EL (cell line): ENCODE results near the gene PLCL2.
A peak's percentile ranks its signal among the peaks of the same experiment; 100 is the strongest.

Experiments
- DNase-seq: peaks from one replicate; pipeline ENCODE4 v3.0.0-alpha.2; 2016

Gene PLCL2

GRCh38 chr3:17054301-17054981 is 169.7 kb downstream of the PLCL2 start:
- DNase-seq, result no peak

DNA sequence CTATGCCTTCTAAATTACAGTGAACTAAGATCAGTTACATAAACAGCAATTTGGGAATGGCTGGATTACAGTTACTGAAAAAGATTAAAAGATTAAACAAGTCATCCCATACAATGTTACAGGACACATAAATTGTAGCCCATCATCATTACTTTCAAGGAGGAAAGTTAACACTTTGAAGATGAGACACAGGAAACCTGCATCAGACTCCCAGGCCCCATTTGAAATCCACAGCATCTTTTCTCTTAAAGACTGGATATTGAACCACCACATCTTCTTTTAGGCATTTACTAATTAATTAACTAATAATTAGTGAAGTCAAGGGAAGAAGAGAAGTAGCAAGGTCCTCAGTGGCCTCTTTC is 170.2 kb downstream of the PLCL2 start:
- no peak for DNase-seq

GRCh38 chr3:17055374-17056276 is 170.9 kb downstream of the PLCL2 start:
- peak; percentile 42 for DNase-seq

DNA sequence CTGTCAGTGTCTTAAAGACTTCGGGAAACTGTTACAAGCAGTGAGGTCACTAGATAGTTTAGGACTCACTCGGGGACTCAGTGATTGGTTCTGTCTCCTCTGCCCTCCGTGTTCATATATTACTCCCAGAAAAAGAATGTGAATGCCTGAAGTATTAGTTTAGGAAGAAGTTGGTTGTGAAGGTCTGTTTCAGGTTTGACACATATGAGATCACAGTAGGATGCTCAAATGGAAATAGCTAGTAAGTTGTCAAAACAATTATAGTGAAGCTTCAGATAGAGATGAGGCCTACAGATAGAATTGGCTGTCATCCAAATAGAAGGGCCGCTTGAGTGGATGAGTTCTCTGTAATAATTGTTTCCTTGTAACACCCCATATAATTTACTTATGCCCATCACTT is 172.6 kb downstream of the PLCL2 start:
- DNase-seq, result peak; percentile 72

GRCh38 chr3:17059989-17060550 is 175.3 kb downstream of the PLCL2 start:
- no peak for DNase-seq

GRCh38 chr3:17061005-17061404 is 176.2 kb downstream of the PLCL2 start:
- no peak for DNase-seq

DNA sequence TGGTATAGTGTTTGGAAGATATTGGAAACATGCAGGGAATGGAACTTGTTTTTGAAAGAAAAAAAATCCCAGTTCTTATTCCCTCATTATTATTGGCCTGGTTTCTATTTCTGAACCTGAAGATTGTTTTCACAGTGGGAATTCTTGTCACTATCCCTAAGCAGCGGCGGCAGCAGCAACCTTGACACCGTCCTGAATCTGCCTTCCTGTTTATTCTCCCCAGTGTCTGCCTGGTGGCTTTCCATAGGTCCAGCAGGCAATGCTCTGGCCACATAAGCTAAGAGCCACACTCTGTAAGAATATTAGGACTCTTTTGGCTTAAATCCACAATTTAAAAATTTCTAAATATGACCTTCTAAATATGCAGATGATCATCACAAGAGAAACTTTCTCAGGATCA is 178.0 kb downstream of the PLCL2 start:
- DNase-seq, result no peak

DNA sequence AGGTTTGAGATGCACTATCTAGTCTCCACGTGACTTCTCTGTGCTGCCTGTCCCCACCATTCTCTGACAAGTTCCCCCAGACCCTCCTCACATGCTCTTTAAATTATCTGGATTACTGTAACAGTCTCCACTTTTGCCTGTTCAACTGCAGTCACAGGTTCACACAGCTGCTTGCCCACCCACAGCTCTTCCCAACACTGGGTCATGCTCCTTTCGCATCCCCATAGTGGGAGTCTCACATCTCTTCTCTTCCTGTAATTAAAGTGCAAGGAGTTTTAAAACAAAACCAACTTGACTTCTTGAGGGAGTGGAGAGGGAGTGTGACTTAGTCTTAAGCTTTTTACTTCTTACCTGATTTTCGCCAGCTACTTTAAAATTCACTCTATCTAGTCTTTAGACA is 178.8 kb downstream of the PLCL2 start:
- DNase-seq, result no peak

DNA sequence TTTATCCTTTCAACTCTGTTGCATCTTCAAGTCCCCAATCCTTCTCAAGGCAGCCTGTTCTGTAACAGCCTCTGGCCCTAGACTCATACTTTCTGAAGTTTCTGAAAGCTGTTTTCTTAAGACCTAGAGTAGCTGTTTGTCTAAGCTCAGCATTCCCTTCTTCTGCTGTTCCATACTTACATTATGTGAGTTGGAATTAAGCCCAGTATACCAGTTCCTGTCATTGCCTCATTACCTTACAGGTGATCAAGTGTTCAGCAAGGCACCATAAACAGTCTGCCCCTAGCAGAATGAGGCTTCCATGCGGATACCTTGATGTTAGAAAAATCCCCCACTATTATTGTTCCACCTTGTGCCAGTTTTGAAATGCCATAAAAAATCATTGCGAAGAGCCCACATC is 180.6 kb downstream of the PLCL2 start:
- DNase-seq, result no peak

DNA sequence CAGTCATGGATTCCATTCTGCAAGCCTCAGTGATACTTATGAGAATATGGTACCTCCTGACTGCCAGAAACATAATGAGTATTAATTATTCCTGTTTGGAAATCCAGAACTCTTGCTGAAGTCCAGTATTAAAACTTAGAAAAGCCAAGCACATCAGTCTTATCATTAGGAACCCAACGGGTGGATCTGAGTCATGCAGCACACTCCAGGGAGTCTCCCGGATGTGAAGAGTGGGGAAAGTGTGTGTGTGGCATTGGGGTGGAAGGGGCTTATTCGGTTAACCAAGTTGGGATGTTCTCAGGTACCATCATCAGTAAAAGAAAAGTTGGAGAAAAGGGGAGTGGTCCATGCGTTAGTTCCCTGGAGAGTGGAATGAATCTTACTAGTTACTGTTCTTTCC is 181.1 kb downstream of the PLCL2 start:
- DNase-seq, result no peak

DNA sequence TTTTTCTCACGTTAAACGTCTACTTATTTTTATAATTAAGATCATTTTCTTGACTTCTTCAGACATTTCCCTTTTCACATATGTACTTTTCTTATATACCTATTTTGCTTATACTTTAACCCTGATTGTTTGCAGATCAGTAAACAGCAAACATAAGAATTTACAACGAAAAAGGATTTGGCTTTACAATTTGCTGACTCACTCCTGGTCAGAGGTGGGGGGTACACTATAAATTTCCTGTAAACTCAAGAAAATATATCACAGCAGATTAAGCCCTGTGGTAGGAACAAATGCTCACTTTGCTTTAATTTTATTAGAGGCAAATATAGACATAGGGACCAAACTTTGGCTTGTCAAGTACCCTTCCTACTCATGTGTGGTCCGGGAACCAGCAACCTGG is 185.0 kb downstream of the PLCL2 start:
- DNase-seq, result no peak

DNA sequence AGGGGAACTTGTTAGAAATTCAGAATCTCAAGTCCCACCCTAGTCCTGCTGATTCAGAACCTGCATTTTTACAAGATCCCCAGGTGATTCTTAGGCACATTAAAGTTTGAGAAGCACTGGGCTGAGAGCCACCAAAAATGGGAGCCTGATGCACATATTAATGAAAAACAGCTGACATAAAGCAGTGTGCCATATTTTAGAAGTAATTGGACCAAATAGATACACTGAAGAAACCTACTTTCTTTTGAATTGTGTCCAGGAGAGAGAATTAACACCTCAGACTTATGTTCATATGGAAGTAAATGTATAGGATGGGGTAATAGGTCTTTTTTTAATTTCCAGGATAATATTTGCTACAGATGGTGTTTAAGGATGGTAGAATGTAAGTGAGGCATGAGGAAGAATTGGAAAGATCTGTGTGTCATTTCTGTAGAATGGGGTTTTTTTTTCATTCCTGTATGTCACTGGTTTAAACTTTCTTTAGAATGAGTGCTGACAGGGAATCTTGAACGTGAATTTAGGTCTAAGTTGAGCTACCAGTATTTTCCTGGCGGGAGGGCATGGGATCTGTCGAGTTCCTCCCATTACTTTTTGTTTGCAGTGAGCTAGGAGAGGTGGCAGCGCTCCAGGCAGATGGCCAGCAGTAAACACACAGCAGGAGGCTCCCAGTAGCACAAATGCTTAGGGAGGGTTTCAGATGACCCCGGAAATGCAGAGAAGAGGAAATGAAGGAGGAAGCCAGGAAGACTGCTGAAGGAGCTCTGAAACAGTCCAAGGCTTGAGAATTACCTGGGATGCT is 185.6 kb downstream of the PLCL2 start:
- peak; percentile 50 for DNase-seq

GRCh38 chr3:17074559-17074958 is 189.8 kb downstream of the PLCL2 start:
- DNase-seq, result no peak

- DNase-seq, result no peak
Measured at GRCh38 chr3:17075358-17075757, 190.6 kb downstream of the PLCL2 start.

- DNase-seq, result no peak
Measured at GRCh38 chr3:17075907-17076306, 191.2 kb downstream of the PLCL2 start.

DNA sequence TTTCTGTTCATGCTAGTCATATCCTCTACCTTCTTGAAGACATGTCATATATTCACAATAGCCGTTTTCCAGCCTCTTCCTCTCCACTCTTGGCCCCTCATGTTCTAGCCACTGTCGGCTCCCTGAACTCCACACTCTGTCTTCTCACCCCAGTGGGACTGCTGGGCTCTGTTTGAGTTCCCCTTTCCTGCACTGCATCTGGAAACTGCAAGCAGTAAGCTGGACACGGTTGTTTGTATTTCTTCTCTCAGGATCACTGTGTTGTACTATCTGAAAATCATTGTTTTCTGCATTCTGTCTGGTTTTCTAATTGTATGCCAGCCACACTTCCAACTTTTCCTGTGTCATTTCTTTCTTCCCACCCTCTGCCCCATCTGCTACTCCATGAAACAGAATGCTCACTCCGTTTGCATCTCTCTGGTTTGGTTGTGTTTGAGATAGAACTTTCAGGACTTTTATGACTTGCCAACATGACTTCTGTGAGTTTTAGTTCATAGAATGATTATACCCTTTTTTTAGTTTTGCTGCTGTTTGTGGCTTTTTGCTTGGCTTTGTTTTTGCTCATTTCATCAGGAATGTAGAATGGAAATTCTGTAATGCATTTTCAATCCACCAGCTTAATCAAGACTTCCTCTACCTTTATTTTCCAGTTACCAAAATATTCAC is 192.3 kb downstream of the PLCL2 start:
- no peak for DNase-seq

DNA sequence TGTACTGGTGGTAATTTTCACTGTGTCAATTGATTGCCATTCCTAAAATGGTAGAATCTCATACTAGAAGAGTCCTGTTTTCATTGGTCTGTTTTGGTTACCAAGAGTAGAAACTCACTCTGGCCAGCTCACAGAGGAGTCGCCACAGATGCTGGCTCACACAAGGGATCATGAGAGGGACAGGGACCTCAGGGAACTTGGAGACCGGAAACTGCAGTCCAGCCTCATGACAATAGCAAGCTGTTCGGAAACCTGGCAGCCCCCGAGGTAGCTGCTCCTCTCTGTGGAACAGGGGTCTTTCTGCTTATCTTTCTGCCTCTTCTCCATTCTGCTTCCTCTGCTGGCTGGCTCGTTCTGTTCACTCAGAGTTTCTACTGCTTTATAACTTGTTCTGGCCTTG is 192.9 kb downstream of the PLCL2 start:
- no peak for DNase-seq

GRCh38 chr3:17078926-17079465 is 194.2 kb downstream of the PLCL2 start:
- DNase-seq, result no peak

DNA sequence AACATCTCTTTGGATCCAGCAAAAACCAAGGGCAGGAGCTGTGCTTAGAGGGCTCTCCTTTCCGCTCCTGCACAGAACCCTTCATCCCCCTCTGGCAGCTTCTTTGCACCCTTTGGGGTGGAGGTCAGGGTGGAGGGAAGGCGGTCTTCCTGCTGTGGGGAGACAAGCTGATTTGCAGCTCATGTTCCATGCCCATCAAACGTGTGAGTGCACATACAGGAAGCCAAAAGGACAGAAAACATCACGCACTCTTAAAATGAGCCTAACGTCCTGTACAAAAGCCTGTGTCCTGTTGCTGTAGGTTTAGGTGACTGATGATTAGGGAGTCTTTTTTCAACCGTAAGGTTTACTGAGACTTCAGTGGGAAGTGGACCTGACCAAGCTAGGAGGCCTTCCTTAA is 195.2 kb downstream of the PLCL2 start:
- no peak for DNase-seq

DNA sequence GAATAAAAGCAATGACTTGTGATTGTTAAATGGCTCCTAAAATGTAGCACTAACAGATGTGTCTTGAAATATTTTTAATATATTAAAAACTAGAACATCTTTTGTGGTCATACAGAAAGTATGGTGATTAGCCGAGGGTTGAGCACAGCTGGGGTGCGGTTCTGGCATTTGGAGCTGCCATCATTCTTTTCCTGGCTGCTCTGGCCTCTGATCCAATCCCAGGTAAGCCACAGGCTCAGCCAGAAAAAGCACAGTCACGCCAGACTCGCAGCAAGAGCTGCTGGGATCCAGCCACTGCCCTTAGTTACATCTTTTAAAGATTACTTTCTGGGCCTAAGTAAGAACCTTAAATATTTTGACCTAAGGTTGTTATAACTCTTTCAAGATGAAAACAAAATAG is 196.8 kb downstream of the PLCL2 start:
- no peak for DNase-seq

GRCh38 chr3:17087509-17087908 is 202.8 kb downstream of the PLCL2 start:
- no peak for DNase-seq

- DNase-seq, result no peak
Measured at GRCh38 chr3:17088017-17088416, 203.3 kb downstream of the PLCL2 start.
